GM18526 (cell line): ENCODE measurements around the gene SLC25A33.

Experiments
- POLR2A ChIP-seq: IDR thresholded peaks from 3 replicates; pipeline ENCODE4 v1.6.1; 2011; ENCODE audit not compliant: insufficient read length; ENCODE audit errors: extremely low read depth

SLC25A33 gene

GRCh38 chr1:9603307-9603706 is 64.0 kb downstream of the SLC25A33 start:
- TF ChIP-seq POLR2A: no peak

GRCh38 chr1:9603766-9604753 is 64.8 kb downstream of the SLC25A33 start:
- TF ChIP-seq POLR2A: no peak

GRCh38 chr1:9604836-9605235 is 65.6 kb downstream of the SLC25A33 start:
- TF ChIP-seq POLR2A: no peak

- no peak for TF ChIP-seq POLR2A
Observed at GRCh38 chr1:9605946-9606455, 66.7 kb downstream of the SLC25A33 start.

GRCh38 chr1:9606458-9606857 is 67.2 kb downstream of the SLC25A33 start:
- TF ChIP-seq POLR2A: no peak

GRCh38 chr1:9606948-9607347 is 67.7 kb downstream of the SLC25A33 start:
- no peak for TF ChIP-seq POLR2A

- TF ChIP-seq POLR2A: no peak
Observed at GRCh38 chr1:9607352-9607751, 68.1 kb downstream of the SLC25A33 start.

GRCh38 chr1:9609998-9610397 is 70.7 kb downstream of the SLC25A33 start:
- no peak for TF ChIP-seq POLR2A

GRCh38 chr1:9610548-9610947 is 71.3 kb downstream of the SLC25A33 start:
- no peak for TF ChIP-seq POLR2A

- TF ChIP-seq POLR2A: no peak
Observed at GRCh38 chr1:9611716-9612115, 72.5 kb downstream of the SLC25A33 start.

- TF ChIP-seq POLR2A: no peak
Observed at GRCh38 chr1:9612162-9612845, 73.0 kb downstream of the SLC25A33 start.

GRCh38 chr1:9612871-9613624 is 73.8 kb downstream of the SLC25A33 start:
- no peak for TF ChIP-seq POLR2A

- no peak for TF ChIP-seq POLR2A
Observed at GRCh38 chr1:9613625-9614299, 74.5 kb downstream of the SLC25A33 start.

- TF ChIP-seq POLR2A: no peak
Observed at GRCh38 chr1:9615316-9616063, 76.2 kb downstream of the SLC25A33 start.
